Measurements from ENCODE around the gene NENF. TPM values are rescaled to one million over a fixed set of nuclear protein-coding genes. Genes with fewer than 3 reads are reported as not detected.
A peak's percentile ranks its signal among the peaks of the same experiment; 100 is the strongest.

The NENF gene
- total RNA-seq, 2 donors from 2014 or later, result 43.9 to 49.7 TPM

DNA sequence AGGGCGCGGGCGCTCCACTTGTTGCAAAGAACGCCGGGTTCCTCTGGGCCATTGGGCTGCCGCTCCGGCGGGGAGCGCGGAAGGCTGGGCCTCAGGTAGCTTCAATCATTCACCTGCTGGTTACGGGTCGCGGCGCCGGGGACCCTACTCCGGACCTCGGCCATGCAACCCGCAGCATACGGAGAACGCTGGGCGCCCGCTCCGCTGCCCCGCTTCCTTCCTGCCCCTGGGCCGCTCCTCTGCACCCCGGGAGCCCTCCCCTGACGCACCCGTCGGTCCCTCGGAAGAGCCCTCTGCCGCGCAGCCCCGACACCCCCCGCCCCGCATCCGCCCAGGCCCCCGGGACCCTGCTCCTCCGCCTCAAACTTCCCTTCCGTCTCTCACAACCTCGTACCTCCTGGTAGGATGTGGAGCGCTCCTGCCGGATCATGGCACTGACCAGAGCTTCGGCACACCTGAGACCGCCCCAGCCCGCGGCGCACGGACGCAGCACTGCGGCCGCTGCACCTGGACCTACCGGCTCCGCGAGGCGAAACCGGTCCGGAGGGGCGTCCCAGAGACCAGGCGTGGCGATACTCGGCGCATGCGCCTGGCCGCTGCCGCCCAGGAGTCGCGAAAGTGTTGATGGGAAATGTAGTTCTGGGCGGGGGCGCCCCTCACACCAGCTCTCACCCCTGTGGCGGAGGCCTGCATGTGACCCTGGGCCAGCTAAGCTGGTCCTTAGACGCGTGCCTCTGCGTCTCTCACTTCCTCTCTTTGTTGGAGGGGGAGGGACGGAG is 18.2 kb upstream of the NENF start, which contains the start of gene PACC1:
Gene PACC1 (minus strand): TSS at position 559 of the 779 bp plus-strand sequence. CDS start 129 bp downstream, at position 430.
- Mint-ChIP-seq H3K27ac (peak within 1 kb of the TSS; percentile 93), H3K9me3 (no peaks in the 10 kb centered on the region), H3K4me3 (peak within 1 kb of the TSS; percentile 95), H3K36me3 (ENCODE audit: low read depth) (peaks cover 25% of the 10 kb centered on the region), H3K27me3 (no peaks in the 10 kb centered on the region), H3K4me1 (peaks cover 19% of the 10 kb centered on the region)
- ATAC-seq (replicated peaks), result peak; percentile 96

DNA sequence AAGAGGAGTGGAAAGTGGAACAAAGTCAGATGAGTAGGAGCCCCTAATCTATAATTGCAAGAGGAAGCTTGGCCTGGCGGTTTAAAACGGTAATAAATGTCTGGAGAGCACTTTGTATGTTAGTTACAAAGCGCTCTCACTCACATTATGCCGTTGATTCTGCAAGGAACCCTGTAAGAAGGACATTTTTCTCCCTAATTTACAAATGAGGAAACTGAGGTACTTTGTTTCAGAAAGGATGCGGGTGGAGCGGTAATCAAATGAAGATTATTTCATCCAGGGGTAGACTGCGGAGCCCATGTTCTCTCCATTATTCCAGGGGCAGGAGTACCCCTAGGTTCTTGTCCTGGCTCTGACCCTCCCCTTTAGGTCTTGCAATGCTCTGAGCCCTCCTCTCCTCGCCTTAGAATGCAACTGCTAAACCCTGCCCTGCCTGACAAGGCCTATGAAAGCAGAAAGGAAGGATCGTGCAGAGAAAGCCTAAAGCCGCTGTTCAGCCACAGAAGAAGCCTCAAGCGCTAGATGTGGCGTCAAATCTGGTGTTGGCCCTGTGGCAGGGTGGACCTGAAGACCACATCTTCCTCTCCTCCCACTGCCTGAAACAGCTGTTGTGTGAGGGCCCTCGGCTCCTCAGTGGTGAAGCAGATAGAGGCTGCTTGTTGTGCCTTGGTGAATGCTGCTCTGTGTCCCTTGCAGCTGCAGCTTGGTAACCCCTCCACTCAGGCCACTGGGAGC is 17.4 kb upstream of the NENF start:
- peaks cover 17% of the 10 kb centered on the region for H3K36me3 Mint-ChIP-seq (ENCODE audit: low read depth)
- no peak for ATAC-seq (replicated peaks)
- peaks cover 19% of the 10 kb centered on the region for H3K4me1 Mint-ChIP-seq
- H3K27me3 Mint-ChIP-seq, result no peaks in the 10 kb centered on the region
- no peaks in the 10 kb centered on the region for H3K9me3 Mint-ChIP-seq
- H3K27ac Mint-ChIP-seq, result peak overlapping the region; percentile 93
- H3K4me3 Mint-ChIP-seq, result peak overlapping the region; percentile 95

- Mint-ChIP-seq H3K27me3 (no peaks in the 10 kb centered on the region), H3K4me1 (no peaks in the 10 kb centered on the region), H3K4me3 (no peak overlapping the region), H3K27ac (no peak overlapping the region), H3K36me3 (ENCODE audit: low read depth) (no peaks in the 10 kb centered on the region), H3K9me3 (no peaks in the 10 kb centered on the region)
- ATAC-seq (replicated peaks), result no peak
Observed at GRCh38 chr1:212421165-212421564, 11.6 kb upstream of the NENF start.

DNA sequence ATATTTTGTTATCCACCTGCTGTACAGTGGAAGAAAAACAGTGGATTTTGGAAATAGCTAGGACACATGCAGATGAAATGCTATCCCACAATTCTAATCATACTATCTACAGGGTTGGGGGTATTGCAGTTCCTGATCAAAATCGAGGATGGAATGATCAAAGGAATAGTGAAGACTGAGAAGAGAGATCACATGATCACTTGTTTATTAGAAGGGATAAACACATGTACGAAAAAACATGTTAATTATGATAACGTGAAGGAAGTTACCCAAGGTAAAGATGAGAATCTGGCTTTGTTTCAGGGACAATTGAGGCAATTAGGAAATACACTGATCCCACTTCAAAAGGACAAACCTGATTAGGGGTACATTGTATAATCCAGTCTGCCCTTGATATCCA is 8.8 kb upstream of the NENF start:
- H3K36me3 Mint-ChIP-seq (ENCODE audit: low read depth), result no peaks in the 10 kb centered on the region
- H3K27me3 Mint-ChIP-seq, result no peaks in the 10 kb centered on the region
- no peak overlapping the region for H3K27ac Mint-ChIP-seq
- H3K4me1 Mint-ChIP-seq, result no peaks in the 10 kb centered on the region
- no peak overlapping the region for H3K4me3 Mint-ChIP-seq
- H3K9me3 Mint-ChIP-seq, result no peaks in the 10 kb centered on the region
- no peak for ATAC-seq (replicated peaks)

- Mint-ChIP-seq H3K36me3 (ENCODE audit: low read depth) (no peaks in the 10 kb centered on the region), H3K4me3 (no peak overlapping the region), H3K4me1 (peaks cover 4% of the 10 kb centered on the region), H3K27me3 (no peaks in the 10 kb centered on the region), H3K27ac (no peak overlapping the region), H3K9me3 (no peaks in the 10 kb centered on the region)
- no peak for ATAC-seq (replicated peaks)
Observed at GRCh38 chr1:212428496-212428895, 4.2 kb upstream of the NENF start.

- Mint-ChIP-seq H3K4me3 (no peak overlapping the region), H3K27ac (no peak overlapping the region), H3K36me3 (ENCODE audit: low read depth) (no peaks in the 10 kb centered on the region), H3K9me3 (no peaks in the 10 kb centered on the region), H3K27me3 (no peaks in the 10 kb centered on the region), H3K4me1 (peaks cover 13% of the 10 kb centered on the region)
- no peak for ATAC-seq (replicated peaks)
Observed at GRCh38 chr1:212430416-212430815, 2.3 kb upstream of the NENF start.

DNA sequence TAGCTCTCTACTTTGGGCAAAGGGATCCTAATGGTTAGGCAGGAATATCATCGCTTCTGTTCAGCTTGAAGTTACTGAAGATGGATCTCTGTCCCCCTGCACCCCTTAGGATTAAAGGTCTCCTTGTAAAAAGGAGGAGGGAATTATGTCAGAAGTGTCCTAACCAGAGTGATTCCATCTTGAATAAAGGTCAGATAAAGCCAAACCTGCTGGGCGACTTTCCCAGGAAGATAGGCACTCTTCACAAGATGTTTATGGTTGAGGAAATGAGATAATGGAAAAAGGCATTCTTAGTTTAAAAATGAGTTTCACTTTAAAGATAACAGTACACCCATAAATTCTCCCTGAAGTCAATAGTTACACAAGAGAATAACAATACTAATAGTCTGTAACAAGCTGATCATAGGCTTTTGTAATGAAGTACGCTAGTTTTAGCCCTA is 1.7 kb upstream of the NENF start:
- peak overlapping the region; percentile 82 for H3K4me3 Mint-ChIP-seq
- H3K4me1 Mint-ChIP-seq, result peaks cover 17% of the 10 kb centered on the region
- ATAC-seq (replicated peaks), result no peak
- no peaks in the 10 kb centered on the region for H3K27me3 Mint-ChIP-seq
- no peak overlapping the region for H3K27ac Mint-ChIP-seq
- H3K9me3 Mint-ChIP-seq, result no peaks in the 10 kb centered on the region
- H3K36me3 Mint-ChIP-seq (ENCODE audit: low read depth), result no peaks in the 10 kb centered on the region

DNA sequence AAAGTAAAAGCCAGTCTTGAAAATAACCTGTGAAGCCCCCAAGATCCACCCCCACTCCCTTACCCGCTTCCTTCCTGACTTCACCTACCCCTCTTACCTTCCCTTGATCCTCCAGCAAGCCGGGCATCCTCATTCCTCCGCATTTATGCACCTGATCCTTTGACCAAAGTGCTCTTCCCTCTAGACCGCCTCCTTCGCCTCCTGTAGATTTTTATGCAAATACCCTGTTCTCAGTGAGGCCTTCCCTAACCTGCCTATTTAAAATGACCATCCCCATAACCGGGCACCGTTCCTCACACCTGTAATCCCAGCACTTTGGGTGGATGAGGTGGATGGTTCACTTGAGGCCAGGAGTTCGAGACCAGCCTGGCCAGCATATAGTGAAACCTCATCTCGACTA is 1.1 kb upstream of the NENF start:
- ATAC-seq (replicated peaks), result no peak
- Mint-ChIP-seq H3K9me3 (no peaks in the 10 kb centered on the region), H3K4me3 (peak overlapping the region; percentile 82), H3K27me3 (no peaks in the 10 kb centered on the region), H3K36me3 (ENCODE audit: low read depth) (no peaks in the 10 kb centered on the region), H3K27ac (peak overlapping the region; percentile 76), H3K4me1 (peaks cover 18% of the 10 kb centered on the region)

GRCh38 chr1:212432272-212432660 is 454 bp upstream of the NENF start:
- Mint-ChIP-seq H3K4me3 (peak overlapping the region; percentile 82), H3K27me3 (no peaks in the 10 kb centered on the region), H3K4me1 (peaks cover 18% of the 10 kb centered on the region), H3K9me3 (no peaks in the 10 kb centered on the region), H3K27ac (peak overlapping the region; percentile 76), H3K36me3 (ENCODE audit: low read depth) (no peaks in the 10 kb centered on the region)
- ATAC-seq (replicated peaks), result no peak

DNA sequence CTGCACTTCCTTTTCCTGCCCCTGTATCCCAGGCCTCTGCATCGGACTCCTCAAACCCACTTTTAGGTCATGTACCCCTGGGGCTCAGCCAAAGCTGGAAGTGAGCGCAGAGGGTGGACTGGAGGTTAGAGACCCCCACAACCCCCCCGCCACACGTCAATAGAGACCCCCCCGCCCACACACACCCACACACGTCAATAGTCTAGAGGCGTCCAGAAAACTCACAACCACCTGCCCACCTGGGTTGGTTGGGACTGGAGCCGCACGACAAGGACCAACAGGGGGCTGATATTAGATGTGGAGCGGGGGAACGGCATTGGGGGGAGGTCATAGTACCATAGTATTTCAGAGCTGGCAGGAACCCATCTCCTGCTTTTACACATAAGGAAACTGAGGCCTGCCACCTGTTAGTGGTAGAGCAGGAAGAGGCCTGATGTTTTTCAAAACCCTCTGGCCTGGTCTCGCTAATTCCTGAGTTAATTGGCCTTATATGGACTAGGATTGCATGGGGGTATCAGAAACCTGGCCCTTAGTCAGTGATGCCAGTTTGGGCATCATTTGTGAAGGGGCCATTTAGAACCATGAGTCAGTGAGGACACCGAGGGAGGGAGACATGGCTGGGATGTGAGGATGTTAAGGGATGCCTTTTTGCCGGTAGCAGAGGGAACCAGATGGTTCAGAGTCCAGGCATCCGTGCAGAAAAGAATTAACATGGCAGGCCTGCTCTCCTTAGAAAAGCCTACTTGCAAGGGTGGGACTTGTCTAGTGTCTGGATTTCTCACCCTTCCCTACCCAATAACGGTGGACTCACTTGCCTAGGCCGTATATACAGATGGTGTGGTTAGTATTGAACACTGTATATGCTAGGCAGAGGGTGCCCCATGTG is 1.1 kb downstream of the NENF start:
- H3K27ac Mint-ChIP-seq, result peak overlapping the region; percentile 48
- no peaks in the 10 kb centered on the region for H3K9me3 Mint-ChIP-seq
- H3K27me3 Mint-ChIP-seq, result no peaks in the 10 kb centered on the region
- peaks cover 18% of the 10 kb centered on the region for H3K4me1 Mint-ChIP-seq
- H3K36me3 Mint-ChIP-seq (ENCODE audit: low read depth), result no peaks in the 10 kb centered on the region
- ATAC-seq (replicated peaks), result no peak
- H3K4me3 Mint-ChIP-seq, result peak overlapping the region; percentile 76

DNA sequence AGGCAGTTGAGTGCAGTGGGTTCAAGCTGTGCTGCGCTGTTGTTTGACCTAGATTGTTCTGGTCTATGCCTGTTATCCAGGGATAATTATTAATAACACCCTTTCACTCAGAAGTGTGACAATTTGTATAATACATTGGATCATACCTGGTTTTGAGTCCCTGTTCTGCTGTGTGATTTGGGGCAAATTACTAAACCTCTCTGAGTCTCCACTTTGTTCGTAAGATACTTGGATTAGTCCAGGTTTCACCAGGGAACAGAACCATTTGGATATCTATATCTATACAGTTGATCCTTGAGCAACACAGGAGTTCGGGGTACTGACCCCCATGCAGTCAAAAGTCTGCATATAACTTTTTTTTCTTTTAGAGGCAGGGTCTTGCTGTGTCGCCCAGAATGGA is 2.3 kb downstream of the NENF start:
- Mint-ChIP-seq H3K36me3 (ENCODE audit: low read depth) (no peaks in the 10 kb centered on the region), H3K9me3 (no peaks in the 10 kb centered on the region), H3K27me3 (no peaks in the 10 kb centered on the region), H3K4me1 (peaks cover 18% of the 10 kb centered on the region), H3K27ac (no peak overlapping the region), H3K4me3 (no peak overlapping the region)
- ATAC-seq (replicated peaks), result no peak

DNA sequence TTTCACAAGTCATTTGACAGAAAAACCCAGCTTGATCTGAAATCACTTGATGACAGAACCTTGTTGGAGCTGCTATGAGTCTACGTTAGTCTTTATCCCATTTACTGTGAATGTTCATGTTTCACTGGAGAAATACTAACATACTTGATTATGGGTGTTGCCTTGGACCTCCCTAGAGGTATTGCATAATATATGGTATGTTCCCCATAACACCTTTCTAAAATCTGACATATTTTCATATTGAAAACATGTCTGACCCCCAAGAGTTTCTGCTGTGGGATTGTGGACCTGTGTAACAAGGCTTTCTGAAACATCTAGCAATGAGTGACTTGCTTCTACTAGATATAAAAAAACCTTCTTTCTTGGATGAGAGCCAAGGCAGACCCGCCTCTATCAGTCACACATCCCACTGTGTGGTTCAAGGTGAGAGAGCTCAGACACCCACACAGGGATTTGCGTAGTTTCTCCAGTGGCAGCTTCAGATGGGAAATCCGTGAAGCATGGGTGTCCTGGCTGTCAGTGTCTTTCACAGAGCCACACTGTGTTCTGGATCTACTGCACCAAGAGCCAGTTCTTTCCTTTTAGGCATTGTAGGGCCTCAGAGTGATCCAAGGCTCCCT is 4.6 kb downstream of the NENF start:
- Mint-ChIP-seq H3K36me3 (ENCODE audit: low read depth) (peaks cover 4% of the 10 kb centered on the region), H3K9me3 (no peaks in the 10 kb centered on the region)
- no peak for ATAC-seq (replicated peaks)

GRCh38 chr1:212438831-212439237 is 6.1 kb downstream of the NENF start:
- Mint-ChIP-seq H3K4me1 (peaks cover 12% of the 10 kb centered on the region), H3K36me3 (ENCODE audit: low read depth) (peaks cover 4% of the 10 kb centered on the region), H3K9me3 (no peaks in the 10 kb centered on the region), H3K27me3 (no peaks in the 10 kb centered on the region), H3K4me3 (no peak overlapping the region), H3K27ac (no peak overlapping the region)
- no peak for ATAC-seq (replicated peaks)

More for the DNA sequence above, 4.6 kb downstream of the NENF start:
- Mint-ChIP-seq H3K4me1 (peaks cover 15% of the 10 kb centered on the region), H3K27ac (no peak overlapping the region), H3K27me3 (no peaks in the 10 kb centered on the region), H3K4me3 (no peak overlapping the region)

- Mint-ChIP-seq H3K4me3 (no peak overlapping the region), H3K27me3 (no peaks in the 10 kb centered on the region), H3K4me1 (peaks cover 5% of the 10 kb centered on the region), H3K36me3 (ENCODE audit: low read depth) (peaks cover 19% of the 10 kb centered on the region), H3K9me3 (no peaks in the 10 kb centered on the region), H3K27ac (no peak overlapping the region)
- no peak for ATAC-seq (replicated peaks)
Observed at GRCh38 chr1:212440419-212440818, 7.7 kb downstream of the NENF start.
